GM18511 (cell line): ENCODE data around the gene KDM4C.
"Not testable (repeated sequence)": the region's sequence is repeated elsewhere in the genome, so short reads cannot be mapped to it uniquely, and the experiment has no call there.

Source experiments
- ATAC-seq: cut with Tn5 transposase; IDR thresholded peaks from one replicate; pipeline ENCODE4 v1.9.1; 2021; ENCODE audit warnings: mild to moderate bottlenecking, moderate library complexity; ENCODE audit not compliant: unreplicated experiment

Gene KDM4C

DNA sequence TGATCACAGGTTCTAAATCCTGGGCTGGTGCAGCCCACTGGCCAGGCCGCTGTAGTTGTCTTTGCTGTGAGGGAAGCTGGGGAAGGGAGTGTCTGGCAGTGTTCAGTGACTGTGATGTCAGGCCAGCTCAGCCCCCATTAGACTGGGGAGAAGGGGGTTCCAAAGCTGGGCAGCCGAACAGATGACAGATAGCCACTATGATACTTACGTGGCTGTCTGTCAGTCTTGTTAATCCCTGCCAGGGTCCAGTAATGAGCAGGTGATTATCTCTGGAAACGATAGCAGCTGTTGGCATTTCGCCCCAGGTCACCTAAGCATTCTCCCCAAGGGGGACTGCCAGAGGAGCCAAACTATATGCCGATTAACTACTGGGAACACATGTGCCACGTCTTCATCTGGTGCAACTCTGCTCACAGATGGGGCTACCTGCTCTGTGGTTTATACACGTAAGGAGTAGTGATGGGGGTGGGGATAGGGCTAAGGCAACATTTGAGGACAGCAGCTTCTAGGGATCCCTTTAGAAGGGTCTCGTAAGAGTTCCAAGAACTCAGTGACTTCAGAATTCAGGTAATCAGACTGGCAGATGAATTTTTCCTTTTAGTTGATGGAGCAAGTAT lies 396.3 kb downstream of the KDM4C start:
- ATAC-seq = no peak

DNA sequence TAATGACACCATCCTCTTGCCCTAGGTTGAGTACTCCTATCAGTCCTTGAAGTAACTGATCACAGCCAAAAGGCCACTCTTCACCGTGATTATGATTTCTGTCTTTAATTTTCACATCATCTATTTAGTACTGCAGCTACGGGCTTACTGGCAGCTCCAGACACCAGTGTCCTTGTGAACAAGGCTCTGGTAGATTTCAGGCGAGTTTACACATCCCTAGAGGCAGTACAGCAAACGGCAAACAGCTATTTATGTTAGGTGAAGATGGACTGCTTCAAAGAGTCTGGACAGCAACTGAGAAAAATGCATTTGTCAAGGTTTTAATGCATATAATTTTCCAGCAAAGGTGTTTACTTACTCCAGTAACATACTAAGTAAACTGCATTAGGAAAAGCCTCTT lies 396.9 kb downstream of the KDM4C start:
- no peak for ATAC-seq

DNA sequence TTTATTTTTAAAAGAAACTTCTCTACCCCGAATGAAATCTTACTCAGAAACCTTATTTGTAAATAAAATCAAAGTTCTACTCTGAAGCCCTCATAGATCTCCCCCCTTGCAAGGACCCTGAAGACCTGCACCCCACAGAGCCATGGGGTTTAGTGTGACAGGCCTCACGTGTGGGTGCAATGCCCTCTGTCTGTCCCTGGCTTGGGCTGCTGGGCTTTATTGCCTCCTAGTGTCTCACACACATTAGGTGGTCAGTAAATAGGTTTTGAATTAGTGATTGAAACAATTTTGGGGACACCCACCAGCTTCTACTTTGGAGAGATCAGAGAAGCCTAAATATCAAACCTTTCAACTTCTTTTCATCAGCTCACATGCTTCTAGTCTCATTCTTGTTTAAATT lies 403.7 kb downstream of the KDM4C start:
- no peak for ATAC-seq

DNA sequence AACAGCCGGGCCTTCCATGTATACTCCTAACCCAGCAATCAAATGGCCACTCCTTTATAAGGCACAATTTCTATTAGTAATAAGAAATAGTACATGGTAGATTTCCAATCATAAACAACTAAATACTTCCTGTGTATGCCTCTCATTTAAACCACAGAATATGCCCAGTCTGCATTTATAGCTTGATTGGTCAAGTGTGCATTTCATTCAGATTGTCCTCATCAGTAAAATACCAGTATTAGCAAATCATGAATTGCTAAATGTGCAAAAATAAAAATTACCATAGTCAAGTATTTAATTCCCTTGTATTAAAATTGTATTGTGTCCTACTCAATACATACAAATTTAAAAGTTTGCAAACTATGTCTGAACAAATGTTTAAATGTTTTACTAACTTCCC lies 406.2 kb downstream of the KDM4C start:
- ATAC-seq = no peak

DNA sequence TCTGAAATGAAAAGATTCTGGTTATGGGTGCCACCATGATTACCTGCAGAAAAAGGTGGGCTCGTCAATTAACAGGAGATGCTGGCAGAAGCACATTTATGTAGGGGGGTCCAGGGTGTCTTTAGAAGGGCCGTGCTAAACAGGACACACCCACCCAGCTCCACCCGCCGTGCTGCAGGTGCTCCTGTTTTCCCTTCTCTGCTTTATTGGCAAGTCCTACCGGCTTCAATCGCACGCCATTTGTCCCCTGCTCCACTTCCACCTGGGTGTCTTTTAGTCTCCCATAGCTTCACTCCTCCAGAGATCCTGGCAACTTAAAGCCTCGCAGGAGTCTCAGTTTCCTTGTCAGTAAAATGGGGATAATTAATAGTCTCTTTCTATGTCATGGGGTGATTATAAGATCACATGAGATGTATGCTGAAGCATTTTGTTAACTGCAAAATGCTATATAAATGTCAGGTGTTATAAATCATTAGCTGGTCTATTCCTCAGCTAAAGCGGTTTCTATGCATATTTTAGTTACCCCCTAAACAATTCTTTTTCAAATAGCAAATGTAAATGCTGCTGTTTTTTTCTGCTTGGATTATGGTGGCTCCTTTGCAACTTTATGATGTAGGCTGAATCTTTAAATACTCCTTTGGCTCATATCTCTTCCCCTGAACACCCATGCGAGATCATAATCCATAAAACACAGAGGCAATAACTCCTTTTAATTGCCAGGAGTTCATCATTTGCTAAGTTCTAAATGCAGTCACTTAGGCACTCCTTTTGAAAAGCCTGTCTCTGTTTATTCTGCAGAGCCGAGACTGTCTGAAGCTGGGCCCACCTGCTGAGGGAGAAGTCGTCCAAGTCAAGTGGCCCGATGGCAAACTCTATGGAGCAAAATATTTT lies 406.9 kb downstream of the KDM4C start:
- ATAC-seq = no peak

DNA sequence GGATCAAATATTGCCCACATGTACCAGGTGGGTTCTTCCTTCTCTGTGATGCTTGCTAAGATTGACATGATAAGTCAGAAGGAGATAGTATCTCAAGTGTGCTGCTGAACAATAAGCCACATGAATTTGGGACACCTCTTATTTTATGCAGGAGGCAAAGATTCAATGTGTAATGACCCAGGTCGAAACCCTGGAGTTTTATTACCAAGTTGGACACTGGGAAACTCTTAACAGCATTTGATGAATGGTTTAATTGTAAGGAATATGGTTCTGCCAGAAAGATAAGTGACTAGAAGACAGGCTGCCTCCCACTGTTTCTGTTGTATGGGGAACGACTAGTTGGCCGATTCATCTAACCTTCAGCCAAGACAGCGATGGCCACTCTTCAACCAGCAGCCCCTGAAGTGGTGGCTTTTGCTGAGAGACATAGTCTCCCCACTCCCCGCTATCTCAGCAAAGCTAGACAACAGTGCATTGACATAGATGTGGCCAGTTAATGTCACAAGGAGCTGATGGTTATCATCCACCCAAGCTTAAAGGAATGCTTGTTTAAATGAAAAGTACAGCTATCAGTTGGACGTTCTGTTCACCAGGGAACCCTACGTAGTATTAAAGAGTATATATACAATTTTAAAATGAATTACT lies 407.7 kb downstream of the KDM4C start:
- ATAC-seq = no peak

DNA sequence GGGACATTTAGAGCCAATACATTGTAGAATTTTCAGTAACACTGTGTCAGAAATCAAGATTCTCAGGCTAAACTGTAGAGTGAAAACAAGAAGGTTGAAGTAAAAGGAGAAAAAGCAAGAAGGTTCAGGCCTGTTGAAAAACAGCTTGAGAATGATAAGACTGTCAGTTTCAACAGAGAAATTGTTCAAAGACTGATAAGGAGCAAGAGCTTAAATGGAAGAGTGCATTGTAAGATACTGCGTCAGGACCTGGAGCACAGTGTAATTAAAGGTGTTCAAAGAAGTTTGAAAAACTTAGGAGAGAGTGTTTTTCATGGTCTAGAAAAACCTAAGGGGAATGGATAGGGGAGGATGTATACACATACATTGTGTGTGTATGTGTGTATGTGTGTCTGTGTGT lies 408.3 kb downstream of the KDM4C start:
- no peak for ATAC-seq

DNA sequence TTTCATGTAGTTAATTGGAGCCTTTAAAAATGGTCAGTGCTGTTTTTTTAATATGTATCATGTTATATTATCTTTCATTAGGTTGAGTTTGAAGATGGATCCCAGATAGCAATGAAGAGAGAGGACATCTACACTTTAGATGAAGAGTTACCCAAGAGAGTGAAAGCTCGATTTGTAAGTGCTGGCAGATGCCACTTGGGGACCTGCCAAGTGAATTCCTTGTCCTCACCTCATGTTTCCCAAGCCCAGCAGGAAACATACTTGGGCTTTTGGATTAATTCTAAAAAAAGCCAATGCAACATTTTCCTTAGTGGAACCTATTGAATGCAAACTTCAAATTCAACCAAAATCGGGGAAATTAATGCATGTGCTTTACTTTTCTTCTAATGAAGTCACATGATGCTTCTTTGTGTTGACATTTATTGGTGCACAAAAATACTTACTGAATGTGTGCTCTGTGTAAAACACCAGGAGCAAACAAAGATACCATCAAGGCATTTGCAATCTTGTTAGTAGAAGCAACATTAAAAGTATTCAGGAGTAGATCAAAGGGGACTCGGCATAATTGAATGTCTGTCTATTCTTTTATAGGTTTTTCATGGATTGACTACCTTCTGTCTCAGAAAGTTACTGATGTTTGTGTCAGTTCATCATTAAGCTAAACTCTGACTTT lies 412.1 kb downstream of the KDM4C start:
- ATAC-seq = no peak

DNA sequence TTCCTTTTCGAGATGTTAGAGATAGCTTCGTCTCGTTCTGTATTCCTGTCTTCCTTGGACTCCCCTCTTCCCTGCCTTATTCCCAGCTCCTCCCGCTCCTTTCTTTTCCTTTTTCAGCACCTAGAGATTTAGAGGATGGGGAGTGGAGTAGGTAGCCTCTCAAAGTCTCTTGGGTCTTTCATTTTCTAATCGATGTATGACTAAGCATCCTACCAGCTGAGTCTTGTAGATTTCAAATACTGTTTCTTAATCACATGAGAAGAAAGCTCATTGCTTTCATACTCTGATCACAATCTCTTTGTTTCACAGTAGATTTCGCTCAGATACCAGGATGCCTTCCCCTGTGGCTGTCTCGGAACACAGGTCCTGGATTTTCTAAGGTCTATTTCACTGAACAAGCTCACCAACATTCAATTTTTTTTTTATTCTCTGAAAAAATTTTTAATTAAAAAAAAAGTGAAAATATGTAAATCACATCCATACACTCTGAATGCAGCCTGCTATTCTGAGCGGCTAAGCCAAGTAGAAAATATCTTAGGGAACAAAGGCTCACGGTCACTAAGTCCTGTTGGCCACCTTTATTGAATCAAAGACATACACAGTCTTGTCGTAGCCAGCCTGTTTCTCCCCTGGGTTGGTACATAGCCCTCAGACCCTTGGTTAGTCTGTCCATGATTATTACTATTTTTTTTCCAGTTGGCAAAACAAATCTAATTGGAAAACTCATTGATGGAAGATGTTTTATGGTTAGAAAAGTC lies 413.8 kb downstream of the KDM4C start:
- ATAC-seq = no peak

DNA sequence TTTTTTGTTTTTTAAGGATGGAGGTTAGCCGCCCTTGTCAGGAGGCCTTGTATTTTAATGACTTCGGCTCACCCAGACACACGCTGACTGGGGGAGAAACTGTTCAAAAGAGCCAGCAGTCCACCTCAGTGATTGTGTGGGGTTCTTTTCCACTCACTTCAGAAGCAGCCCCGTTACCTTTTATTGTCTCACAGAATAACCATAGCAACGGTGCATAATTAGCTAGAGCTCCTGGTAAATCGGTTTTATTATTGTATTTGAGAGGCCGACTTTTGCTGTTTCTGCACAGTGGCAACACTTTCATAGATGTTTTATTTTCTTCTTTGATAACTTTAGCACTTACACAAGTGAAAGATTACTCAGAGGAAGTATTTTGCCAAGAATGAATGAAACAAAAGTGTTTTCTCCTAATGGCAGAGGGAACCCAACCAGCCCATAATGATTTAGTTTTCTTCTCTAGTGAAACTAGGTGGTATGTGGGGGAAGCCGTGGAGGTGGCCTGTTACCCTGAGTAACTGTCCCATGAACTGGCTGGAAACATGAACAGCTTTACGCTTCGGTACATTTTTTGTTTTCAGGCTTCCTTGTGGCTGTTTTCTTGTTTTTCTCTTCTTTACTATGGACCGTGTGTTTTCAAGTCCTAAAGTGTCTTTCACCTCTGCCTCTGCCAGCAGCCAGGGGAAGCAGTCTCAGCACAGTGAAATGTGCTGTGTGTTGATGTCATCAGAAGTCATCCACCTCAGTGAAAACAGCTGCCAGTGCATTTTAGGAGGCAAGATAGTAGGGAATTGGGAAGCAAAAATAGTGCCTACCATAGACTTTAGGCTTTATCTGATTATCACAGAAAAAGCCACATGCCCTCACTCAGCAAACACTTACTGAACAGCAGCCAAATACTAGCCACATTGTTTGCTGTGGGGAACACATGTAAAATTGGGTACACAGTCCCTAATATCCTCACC lies 414.7 kb downstream of the KDM4C start:
- ATAC-seq = no peak

DNA sequence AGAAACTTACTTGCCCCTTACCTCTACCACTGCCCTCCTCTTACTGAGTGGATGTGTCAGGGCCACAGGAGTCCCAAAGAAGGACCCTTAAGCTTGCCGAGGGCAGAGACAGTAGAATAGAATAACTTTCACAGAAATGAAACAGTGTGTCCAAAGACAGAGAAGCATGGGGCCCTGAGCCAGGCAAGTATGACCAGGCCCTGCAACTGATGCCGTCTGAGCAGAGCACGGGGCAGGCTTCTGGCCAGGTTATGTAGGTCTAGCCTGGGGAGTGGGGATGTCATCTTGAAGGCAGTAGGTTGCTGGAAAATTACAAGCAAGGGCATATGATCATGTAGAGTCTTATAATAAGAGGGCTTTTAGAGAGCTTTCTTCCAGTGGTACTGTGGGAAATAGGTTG lies 415.4 kb downstream of the KDM4C start:
- no peak for ATAC-seq

DNA sequence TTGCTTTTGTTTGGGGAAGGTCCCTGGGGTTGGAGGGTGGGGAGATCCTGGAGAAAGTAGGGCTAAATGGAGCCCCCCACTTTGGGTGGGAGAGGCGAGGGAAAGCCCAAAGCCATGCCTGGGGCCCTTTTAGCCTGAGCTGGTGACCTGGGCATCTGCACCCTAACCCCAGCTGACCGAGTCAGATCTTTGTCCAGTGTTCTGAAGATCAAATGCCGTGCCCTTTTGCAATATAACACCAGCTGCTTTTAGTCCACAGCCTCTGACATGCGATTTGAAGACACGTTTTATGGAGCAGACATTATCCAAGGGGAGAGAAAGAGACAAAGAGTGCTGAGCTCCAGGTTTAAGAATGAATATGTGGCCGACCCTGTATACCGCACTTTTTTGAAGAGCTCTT lies 416.5 kb downstream of the KDM4C start:
- ATAC-seq = no peak

DNA sequence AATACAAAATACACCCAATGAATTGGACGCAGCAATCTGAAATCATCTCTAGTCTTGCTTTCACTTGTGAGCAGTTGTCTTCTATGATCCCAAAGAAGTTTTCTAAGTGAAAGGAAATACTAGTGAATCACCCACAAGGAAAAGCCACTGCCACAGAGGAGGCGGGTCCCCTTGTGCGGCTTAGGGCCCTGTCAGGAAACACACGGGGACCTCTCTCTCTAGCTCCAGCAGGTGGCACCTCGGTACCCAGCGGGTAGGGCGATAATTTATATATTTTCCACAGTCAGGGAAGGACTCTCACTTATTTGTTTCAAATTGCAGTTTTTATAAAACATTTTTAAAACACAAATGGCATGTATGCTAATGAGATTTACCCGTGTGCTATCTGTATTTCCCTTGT lies 417.1 kb downstream of the KDM4C start:
- ATAC-seq = no peak

DNA sequence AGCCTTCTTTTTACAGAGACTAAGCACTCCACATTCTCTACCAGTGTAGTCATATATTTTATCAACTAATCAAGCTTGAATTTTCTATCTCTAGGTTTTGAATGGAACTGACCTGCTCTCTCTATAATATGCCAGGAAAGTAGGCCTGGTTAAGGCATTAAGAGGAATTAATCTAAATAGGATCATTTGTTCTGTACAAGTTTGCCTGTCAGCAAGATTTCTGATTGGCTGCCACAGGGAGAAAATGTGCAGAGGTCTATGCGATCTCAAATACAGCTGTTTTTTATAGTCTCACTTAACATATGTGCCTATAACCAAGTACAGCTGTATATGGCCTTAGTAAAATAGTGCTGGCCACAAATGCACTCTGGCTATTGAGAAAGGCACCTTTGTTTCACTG lies 418.8 kb downstream of the KDM4C start:
- no peak for ATAC-seq

DNA sequence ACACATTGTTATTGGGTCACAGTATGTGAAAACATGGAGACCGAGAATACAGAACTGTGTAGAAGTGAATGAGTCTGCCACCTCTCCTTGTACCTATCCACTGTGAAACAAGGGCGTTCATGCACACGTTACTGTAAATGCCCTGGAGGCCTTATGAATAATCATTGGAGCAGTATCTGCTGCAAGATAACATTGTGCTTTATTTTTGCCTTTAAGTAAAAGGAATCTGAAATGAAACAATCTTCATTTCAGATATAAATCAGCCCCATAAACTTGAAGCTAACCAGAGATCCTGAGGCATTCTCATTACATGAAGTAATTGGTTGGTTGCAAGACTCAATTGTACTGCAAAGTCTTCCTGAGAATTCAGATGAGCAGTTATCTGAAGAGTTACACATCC lies 419.6 kb downstream of the KDM4C start:
- no peak for ATAC-seq

DNA sequence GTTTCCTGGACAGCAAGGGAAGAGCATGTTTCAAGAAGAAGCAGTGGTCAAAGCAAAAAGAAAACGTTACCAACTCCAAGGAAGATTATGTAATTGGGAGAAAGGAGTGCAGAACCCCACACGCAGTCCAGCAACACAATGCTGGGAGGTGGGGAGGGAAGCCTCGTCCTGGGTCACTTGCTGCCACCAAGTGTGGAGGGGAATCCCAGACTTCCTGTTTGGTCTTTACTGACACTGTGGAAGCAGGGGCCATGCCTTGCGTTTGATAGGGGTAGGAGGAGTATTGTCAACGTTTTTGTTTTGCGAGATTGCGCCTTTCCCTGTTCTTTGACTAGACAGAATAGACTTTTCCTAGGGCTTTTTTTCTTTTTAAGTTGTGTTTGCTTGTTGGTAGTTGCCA lies 421.0 kb downstream of the KDM4C start:
- no peak for ATAC-seq

DNA sequence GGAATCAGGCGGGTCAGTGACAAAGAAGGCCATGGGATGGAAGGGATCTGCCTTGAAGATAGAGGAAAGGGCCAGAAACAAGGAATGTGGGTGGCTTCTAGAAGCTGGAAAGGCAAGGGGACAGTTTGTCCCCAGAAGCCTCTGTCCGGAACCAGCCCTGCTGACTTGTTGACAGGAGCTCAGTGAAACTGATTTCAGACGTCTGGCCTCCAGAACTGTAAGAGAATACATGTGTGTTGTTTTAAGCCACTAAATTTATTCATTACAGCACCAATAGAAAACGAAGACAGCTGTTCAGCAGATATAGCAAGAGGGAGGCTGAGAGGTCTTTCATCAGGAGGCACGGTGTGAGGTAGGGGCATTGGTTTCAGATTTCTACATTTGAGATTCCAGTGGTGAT lies 422.5 kb downstream of the KDM4C start:
- ATAC-seq = no peak

DNA sequence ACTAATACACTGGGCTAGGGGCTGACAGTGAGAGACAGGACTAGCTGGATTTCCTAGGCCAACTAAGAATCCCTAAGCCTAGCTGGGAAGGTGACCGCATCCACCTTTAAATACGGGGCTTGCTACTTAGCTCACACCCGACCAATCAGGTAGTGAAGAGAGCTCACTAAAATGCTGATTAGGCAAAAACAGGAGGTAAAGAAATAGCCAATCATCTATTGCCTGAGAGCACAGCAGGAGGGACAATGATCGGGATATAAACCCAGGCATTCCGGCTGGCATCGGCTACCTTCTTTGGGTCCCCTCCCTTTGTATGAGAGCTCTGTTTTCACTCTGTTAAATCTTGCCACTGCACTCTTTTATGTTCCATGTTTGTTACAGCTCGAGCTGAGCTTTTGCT lies 425.4 kb downstream of the KDM4C start:
- ATAC-seq = not testable (repeated sequence)

DNA sequence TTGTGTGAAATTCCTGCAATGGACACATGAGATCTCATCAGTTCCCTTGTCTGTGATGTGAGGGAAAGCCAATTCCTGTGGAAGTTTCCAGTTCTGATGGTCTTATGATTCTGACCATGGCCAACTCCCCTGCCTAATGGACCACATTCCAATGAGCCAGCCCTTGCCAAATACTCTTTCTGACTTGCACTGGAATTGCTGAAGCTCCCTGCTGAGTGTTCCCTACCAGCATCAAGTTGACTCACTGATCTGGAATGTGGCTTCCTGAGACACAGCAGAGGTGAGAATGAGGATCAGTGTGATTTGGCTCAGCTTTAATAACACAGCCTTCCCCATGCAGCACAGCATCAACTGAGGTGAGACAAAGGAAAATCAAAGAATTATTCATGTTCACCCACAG lies 427.8 kb downstream of the KDM4C start:
- no peak for ATAC-seq

DNA sequence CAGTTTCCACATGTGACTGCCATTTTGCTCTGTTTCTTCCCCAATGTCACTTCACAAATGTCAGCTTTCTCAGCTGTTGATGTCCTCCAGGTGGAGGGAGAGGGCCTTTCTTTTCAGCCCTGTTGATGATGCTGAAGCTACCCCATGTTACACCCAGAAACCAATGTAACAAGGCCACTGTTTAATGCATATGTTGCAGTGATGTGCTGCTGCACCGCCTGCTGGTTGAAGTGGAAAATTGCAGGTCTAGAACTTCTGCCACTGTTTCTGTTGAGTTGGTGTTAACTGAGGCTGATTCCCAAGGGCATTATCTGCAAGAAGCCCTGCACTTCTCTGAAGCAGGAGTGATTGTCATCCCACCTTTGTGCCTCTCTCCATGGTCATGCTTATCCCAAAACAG lies 428.4 kb downstream of the KDM4C start:
- ATAC-seq = no peak
